ENCODE data around the gene SLIRP.

GRCh38 chr14:77722301-77722700, 14.4 kb downstream of the SLIRP start:
- TF ChIP-seq POLR2A (IDR thresholded peaks at IDR 0.05): no peak
- no peak for TF ChIP-seq CTCF (IDR thresholded peaks at IDR 0.05)

Data from uterus (tissue), 2 donors.